Measurements from ENCODE around the gene QSOX1. TPM values are rescaled to one million over a fixed set of nuclear protein-coding genes. Genes with fewer than 3 reads are reported as not detected.

QSOX1 gene
- total and polyA plus RNA-seq, 4 donors = 170 to 537 (median 256) TPM

DNA sequence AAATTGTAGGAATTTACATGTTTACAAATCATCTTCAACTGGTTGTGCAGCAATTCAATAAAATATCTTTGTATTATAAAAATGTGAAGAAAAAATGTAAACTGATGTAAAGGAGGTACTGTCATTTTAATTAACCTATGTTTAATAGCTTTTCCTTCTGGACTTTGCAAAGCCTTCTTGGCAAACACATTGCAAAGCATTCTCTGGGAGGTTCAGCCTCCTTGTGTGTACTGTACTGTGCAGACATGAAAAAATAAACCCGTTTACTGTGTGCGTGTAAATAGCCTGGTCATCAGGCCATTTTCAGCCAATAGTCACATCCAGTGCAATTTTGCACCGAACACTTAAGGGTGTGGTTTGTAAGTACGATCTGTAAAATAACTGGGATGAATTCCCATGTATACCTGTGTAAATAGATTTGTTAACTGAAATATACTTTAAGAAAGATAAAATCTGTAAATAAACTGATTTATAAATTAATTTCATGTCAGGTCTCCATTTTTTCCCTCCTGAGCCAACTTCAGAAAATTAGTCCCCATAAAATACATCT is 40.2 kb upstream of the QSOX1 start:
- no peak for ATAC-seq (ENCODE audit: insufficient read depth, low FRiP score)
- 76 to 88% methylated on average over 4 of the region's 4 CpGs for WGBS, 2 donors
- H3K9me3 ChIP-seq (ENCODE audit: control insufficient read depth in 4 of 4, insufficient read depth in 3 of 4, low read length in 3 of 4) = no peaks in the 10 kb centered on the region
- no peak overlapping the region for H3K4me3 ChIP-seq
- TF ChIP-seq, protein P1, sequence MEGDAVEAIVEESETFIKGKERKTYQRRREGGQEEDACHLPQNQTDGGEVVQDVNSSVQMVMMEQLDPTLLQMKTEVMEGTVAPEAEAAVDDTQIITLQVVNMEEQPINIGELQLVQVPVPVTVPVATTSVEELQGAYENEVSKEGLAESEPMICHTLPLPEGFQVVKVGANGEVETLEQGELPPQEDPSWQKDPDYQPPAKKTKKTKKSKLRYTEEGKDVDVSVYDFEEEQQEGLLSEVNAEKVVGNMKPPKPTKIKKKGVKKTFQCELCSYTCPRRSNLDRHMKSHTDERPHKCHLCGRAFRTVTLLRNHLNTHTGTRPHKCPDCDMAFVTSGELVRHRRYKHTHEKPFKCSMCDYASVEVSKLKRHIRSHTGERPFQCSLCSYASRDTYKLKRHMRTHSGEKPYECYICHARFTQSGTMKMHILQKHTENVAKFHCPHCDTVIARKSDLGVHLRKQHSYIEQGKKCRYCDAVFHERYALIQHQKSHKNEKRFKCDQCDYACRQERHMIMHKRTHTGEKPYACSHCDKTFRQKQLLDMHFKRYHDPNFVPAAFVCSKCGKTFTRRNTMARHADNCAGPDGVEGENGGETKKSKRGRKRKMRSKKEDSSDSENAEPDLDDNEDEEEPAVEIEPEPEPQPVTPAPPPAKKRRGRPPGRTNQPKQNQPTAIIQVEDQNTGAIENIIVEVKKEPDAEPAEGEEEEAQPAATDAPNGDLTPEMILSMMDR (IDR thresholded peaks at IDR 0.05; ENCODE audit: control extremely low read depth, extremely low read depth) = no peak
- H3K27me3 ChIP-seq (ENCODE audit: control insufficient read depth in 3 of 3, insufficient read depth in 3 of 3, low read length in 2 of 3) = no peaks in the 10 kb centered on the region
- peaks cover 8 to 23% (median 12%) of the 10 kb centered on the region in 4 donors for H3K36me3 ChIP-seq (ENCODE audit: control insufficient read depth in 4 of 4, insufficient read depth in 4 of 4, low read length in 4 of 4)
- peak overlapping the region in 1 of 2 donors; percentile 14 for H3K9ac ChIP-seq (ENCODE audit: insufficient read depth in 1 of 2, low read length in 2 of 2)
- peaks cover 0 to 47% (median 8%) of the 10 kb centered on the region in 5 donors for H3K4me1 ChIP-seq (ENCODE audit: control insufficient read depth in 5 of 5, insufficient read depth in 5 of 5, low read length in 5 of 5)
- no peak overlapping the region for H3K27ac ChIP-seq (ENCODE audit: low read depth in 1 of 2, low read length in 1 of 2)
- peak in 2 of 3 donors; percentile 66 to 70 for DNase-seq

- Histone ChIP-seq H3K27ac (ENCODE audit: low read depth in 1 of 2, low read length in 1 of 2) (no peak overlapping the region), H3K4me1 (ENCODE audit: control insufficient read depth in 5 of 5, insufficient read depth in 5 of 5, low read length in 5 of 5) (peaks cover 0 to 40% (median 7%) of the 10 kb centered on the region in 5 donors), H3K27me3 (ENCODE audit: control insufficient read depth in 3 of 3, insufficient read depth in 3 of 3, low read length in 2 of 3) (no peaks in the 10 kb centered on the region), H3K36me3 (ENCODE audit: control insufficient read depth in 4 of 4, insufficient read depth in 4 of 4, low read length in 4 of 4) (peaks cover 0 to 8% (median 1%) of the 10 kb centered on the region in 4 donors), H3K9ac (ENCODE audit: insufficient read depth in 1 of 2, low read length in 2 of 2) (no peak overlapping the region), H3K4me3 (no peak overlapping the region), H3K9me3 (ENCODE audit: control insufficient read depth in 4 of 4, insufficient read depth in 3 of 4, low read length in 3 of 4) (no peaks in the 10 kb centered on the region)
- TF ChIP-seq, protein P1 (IDR thresholded peaks at IDR 0.05; ENCODE audit: control extremely low read depth, extremely low read depth) = no peak
- peak; percentile 48 for ATAC-seq (ENCODE audit: insufficient read depth, low FRiP score)
- WGBS, 2 donors = 52 to 62% methylated on average over 14 of the region's 14 CpGs
- DNase-seq = peak in 1 of 3 donors; percentile 36
Measured at GRCh38 chr1:180116964-180117763, 37.5 kb upstream of the QSOX1 start.

DNA sequence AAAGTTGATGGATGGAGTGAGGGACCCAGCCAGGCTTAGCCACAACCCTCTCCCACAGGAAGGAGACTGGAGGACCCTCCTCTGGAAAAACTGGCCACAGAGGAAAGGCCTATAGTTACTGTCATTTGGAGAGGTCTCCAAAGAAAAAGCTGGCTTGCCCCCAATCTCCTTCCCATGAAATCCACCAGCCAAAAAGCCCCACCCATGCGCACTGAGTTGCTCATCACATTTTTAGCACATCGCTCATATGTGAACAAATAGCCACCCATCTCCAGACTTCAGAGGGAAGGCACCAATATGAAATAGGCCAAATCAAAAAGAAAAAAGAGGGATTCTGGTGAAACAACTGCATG is 36.9 kb upstream of the QSOX1 start:
- no peak for DNase-seq
- Histone ChIP-seq H3K4me1 (ENCODE audit: control insufficient read depth in 5 of 5, insufficient read depth in 5 of 5, low read length in 5 of 5) (peaks cover 0 to 35% (median 7%) of the 10 kb centered on the region in 5 donors), H3K9ac (ENCODE audit: insufficient read depth in 1 of 2, low read length in 2 of 2) (no peak overlapping the region), H3K9me3 (ENCODE audit: control insufficient read depth in 4 of 4, insufficient read depth in 3 of 4, low read length in 3 of 4) (no peaks in the 10 kb centered on the region), H3K27me3 (ENCODE audit: control insufficient read depth in 3 of 3, insufficient read depth in 3 of 3, low read length in 2 of 3) (no peaks in the 10 kb centered on the region), H3K4me3 (no peak overlapping the region), H3K36me3 (ENCODE audit: control insufficient read depth in 4 of 4, insufficient read depth in 4 of 4, low read length in 4 of 4) (peaks cover 0 to 2% (median 0%) of the 10 kb centered on the region in 4 donors), H3K27ac (ENCODE audit: low read depth in 1 of 2, low read length in 1 of 2) (no peak overlapping the region)
- ATAC-seq (ENCODE audit: insufficient read depth, low FRiP score) = peak; percentile 43
- TF ChIP-seq, protein P1 (IDR thresholded peaks at IDR 0.05; ENCODE audit: control extremely low read depth, extremely low read depth) = no peak
- WGBS, 2 donors = 91 to 92% methylated on average over 2 of the region's 2 CpGs

Measured in lung (tissue), 12 donors.